ELR (cell line): ENCODE results near the gene NBPF1.

Experiments
- DNase-seq: peaks from one replicate; pipeline ENCODE4 v3.0.0-alpha.2; 2015; ENCODE audit warnings: low read depth

Gene NBPF1

DNA sequence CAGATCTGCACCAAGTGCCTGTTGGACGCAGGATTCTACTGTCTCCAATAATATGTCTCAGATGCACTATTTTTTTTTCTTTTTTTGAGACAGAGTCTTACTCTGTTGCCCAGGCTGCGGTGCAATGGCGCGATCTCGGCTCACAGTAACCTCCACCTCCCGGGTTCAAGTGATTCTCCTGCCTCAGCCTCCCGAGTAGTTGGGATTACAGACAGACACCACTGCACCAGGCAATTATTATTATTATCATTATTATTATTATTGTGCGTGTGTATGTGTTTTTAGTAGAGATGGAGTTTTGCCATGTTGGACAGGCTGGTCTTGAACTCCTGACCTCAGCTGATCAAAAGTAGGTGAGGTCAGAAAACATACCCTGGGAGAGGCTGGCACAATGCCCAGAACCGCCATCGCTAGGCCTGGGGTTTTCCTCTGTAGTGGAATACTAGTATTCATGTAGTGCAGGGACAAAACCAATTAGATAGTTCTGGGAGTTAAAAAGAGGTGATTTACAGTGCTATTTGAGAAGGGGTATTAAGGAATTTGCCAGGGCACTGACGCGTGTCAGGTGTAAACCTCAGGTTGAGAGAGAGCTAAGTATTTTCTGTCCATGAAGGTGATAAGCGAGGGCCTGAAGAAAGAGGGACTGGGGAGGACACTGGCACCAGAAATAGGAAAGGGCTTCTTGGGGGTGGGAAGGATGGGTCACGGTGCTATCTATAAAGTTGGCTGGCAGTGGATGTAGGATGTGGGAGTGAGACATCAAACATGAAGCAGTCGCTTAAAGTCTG, 100.5 kb downstream of the NBPF1 start:
- peak; percentile 62 for DNase-seq
